Measurements from ENCODE around the gene ATG10.

The ATG10 gene

GRCh38 chr5:81949462-81949861 lies 22.4 kb upstream of the ATG10 start:
- no peak for TF ChIP-seq TAF1 (IDR thresholded peaks at IDR 0.05; ENCODE audit: borderline replicate concordance, insufficient read depth, low read length)
- TF ChIP-seq FOXP2 (optimal IDR thresholded peaks at IDR 0.05; ENCODE audit: borderline replicate concordance, extremely low read depth, extremely low read length, insufficient read depth) = no peak

DNA sequence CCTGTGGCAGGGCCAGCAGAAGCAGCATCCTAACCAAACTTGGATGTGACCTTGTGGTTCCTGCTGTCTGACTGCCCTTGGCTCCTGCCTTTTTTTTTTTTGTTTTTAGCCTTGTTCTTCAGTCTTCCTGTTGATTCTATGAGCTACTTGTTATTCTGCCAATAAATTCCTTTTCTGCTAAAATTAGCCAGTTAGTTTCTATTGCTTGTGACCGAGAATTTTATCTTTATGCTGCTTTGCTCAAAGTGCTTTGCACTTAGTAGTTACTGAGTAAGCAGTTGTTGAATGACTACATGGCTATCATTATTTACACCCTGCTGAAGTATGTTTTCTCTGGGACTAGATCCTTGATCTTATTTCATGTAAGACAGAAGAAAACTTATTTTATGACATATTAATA lies 20.8 kb upstream of the ATG10 start:
- TF ChIP-seq FOXP2 (optimal IDR thresholded peaks at IDR 0.05; ENCODE audit: borderline replicate concordance, extremely low read depth, extremely low read length, insufficient read depth) (no peak), TAF1 (IDR thresholded peaks at IDR 0.05; ENCODE audit: borderline replicate concordance, insufficient read depth, low read length) (no peak), POLR2AphosphoS5 (IDR thresholded peaks at IDR 0.05; ENCODE audit: low read depth, low read length) (no peak), SIN3A (IDR thresholded peaks at IDR 0.05; ENCODE audit: borderline replicate concordance, insufficient read depth, low read length) (no peak)
- TF ChIP-seq, protein P1, sequence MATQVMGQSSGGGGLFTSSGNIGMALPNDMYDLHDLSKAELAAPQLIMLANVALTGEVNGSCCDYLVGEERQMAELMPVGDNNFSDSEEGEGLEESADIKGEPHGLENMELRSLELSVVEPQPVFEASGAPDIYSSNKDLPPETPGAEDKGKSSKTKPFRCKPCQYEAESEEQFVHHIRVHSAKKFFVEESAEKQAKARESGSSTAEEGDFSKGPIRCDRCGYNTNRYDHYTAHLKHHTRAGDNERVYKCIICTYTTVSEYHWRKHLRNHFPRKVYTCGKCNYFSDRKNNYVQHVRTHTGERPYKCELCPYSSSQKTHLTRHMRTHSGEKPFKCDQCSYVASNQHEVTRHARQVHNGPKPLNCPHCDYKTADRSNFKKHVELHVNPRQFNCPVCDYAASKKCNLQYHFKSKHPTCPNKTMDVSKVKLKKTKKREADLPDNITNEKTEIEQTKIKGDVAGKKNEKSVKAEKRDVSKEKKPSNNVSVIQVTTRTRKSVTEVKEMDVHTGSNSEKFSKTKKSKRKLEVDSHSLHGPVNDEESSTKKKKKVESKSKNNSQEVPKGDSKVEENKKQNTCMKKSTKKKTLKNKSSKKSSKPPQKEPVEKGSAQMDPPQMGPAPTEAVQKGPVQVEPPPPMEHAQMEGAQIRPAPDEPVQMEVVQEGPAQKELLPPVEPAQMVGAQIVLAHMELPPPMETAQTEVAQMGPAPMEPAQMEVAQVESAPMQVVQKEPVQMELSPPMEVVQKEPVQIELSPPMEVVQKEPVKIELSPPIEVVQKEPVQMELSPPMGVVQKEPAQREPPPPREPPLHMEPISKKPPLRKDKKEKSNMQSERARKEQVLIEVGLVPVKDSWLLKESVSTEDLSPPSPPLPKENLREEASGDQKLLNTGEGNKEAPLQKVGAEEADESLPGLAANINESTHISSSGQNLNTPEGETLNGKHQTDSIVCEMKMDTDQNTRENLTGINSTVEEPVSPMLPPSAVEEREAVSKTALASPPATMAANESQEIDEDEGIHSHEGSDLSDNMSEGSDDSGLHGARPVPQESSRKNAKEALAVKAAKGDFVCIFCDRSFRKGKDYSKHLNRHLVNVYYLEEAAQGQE (IDR thresholded peaks at IDR 0.05; ENCODE audit: insufficient read depth in 1 of 2, low read depth in 2 of 2, low read length in 2 of 2) = no peak

DNA sequence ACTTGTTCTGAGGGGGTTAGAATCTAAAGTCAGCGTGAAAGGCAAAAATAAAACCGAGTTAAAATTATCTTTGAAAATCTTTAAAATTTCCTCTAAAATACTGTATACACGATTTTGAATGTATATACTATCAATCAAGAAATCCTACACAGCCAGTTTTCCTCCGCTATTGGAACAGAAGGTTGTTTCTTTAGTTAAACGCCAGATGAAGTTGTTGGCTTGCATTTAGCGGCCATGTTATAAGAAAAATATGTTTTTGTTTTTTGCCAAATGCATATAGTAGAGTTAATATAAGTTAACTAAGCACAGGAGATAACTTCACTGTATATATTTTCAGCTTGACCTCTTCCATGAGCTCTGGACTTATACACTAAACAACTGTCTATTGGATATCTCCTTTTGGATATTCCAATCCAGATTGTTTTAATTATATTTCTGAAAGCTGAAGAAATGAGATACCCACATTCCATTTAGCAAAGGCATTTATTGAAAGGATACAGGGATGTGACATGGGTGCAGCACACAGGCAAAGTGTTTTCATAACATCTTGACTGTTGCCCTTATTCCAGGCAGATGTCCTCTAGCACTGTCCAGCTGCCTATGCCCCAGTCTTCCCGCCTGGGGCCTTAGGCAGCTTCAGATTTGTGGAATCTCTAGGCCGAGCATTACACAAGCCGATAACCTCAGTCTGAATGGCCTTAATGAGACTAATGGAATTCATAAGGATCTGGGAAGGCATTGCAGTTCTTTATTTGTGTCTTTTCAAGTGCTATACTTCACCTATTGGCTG lies 10.0 kb upstream of the ATG10 start:
- TF ChIP-seq POLR2AphosphoS5 (IDR thresholded peaks at IDR 0.05; ENCODE audit: low read depth, low read length) (no peak), FOXP2 (optimal IDR thresholded peaks at IDR 0.05; ENCODE audit: borderline replicate concordance, extremely low read depth, extremely low read length, insufficient read depth) (no peak), TAF1 (IDR thresholded peaks at IDR 0.05; ENCODE audit: borderline replicate concordance, insufficient read depth, low read length) (no peak)
- TF ChIP-seq, protein P1 (IDR thresholded peaks at IDR 0.05; ENCODE audit: insufficient read depth in 1 of 2, low read depth in 2 of 2, low read length in 2 of 2) = no peak

- TF ChIP-seq SIN3A (IDR thresholded peaks at IDR 0.05; ENCODE audit: borderline replicate concordance, insufficient read depth, low read length) (no peak), FOXP2 (optimal IDR thresholded peaks at IDR 0.05; ENCODE audit: borderline replicate concordance, extremely low read depth, extremely low read length, insufficient read depth) (no peak), TAF1 (IDR thresholded peaks at IDR 0.05; ENCODE audit: borderline replicate concordance, insufficient read depth, low read length) (no peak), POLR2AphosphoS5 (IDR thresholded peaks at IDR 0.05; ENCODE audit: low read depth, low read length) (no peak)
- TF ChIP-seq, protein P1 (IDR thresholded peaks at IDR 0.05; ENCODE audit: insufficient read depth in 1 of 2, low read depth in 2 of 2, low read length in 2 of 2) = no peak
These were observed 8.3 kb upstream of the ATG10 start for GRCh38 chr5:81963544-81963943.

DNA sequence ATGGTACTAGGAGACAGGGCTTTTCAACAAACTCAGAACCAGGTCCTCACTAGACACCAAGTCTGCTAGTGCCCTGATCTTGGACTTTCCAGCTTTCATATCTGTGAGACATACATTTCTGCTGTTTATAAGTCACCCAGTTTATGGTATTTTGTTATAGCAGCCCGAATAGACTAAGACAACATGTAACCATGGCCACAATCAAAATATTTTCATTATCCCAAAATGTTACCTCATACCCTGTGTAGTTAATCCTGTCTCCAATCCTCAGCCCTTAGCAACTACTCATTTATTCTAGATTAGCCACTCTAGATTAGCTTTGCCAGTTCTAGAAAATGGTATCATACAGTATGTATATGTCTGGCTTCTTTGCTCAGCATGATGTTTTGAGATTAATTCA lies 6.3 kb upstream of the ATG10 start:
- TF ChIP-seq, protein P1 (IDR thresholded peaks at IDR 0.05; ENCODE audit: insufficient read depth in 1 of 2, low read depth in 2 of 2, low read length in 2 of 2) = no peak
